ENCODE measurements around the gene ZNF44.

ZNF44 gene

DNA sequence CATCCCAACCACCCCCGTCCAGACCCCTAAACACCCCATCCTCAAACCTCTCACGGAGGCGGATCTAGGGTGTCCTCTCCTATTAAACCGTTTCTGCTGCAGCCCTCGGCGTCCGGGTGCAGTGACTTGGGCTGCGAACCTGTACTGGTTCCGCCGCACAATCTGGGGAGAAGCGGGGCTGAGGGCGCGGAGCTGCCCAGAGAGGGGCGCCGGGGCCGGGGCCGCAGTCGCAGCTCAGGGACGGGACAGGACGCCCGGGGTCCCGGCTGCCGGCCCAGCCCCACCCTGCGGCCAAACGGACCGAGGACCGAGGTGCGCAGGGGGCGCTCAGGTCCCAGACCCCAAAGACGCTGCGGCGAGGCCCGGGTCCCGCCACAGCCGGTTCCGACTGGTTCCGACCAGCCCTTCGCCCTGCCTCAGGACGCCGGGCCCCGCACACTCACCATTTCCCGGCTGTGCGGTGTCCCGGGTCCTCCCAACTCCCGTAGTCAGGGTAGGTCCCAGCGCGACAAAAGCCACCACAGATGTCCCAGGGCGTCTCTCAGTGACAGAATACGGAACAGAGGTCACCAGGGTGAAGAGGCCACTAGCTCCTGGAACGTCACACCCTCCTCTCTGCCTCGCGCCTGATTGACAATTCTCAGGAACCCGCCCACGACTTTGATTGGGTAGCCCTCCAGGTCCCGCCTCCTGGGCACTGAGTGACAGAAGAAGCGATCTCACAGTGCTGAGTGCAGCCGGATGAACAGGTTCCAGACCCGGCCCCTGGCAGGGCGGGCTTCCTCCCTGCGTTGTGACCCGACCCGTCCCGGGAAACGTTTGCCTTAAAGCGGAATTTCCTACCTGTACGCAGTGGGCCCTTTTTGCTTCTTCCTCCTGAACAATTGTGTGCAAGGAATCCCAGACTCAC lies at the start of gene ZNF44:
TSS of gene ZNF44 (minus strand) at position 635 of the 910 bp plus-strand sequence. CDS start at position 446, 189 bp downstream.
- TF ChIP-seq, protein P1, sequence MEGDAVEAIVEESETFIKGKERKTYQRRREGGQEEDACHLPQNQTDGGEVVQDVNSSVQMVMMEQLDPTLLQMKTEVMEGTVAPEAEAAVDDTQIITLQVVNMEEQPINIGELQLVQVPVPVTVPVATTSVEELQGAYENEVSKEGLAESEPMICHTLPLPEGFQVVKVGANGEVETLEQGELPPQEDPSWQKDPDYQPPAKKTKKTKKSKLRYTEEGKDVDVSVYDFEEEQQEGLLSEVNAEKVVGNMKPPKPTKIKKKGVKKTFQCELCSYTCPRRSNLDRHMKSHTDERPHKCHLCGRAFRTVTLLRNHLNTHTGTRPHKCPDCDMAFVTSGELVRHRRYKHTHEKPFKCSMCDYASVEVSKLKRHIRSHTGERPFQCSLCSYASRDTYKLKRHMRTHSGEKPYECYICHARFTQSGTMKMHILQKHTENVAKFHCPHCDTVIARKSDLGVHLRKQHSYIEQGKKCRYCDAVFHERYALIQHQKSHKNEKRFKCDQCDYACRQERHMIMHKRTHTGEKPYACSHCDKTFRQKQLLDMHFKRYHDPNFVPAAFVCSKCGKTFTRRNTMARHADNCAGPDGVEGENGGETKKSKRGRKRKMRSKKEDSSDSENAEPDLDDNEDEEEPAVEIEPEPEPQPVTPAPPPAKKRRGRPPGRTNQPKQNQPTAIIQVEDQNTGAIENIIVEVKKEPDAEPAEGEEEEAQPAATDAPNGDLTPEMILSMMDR (IDR thresholded peaks at IDR 0.05; ENCODE audit: borderline replicate concordance, insufficient read depth, low read depth, low read length) = no peak
- peak within 1 kb of the TSS; percentile 96 for H3K4me3 ChIP-seq (ENCODE audit: low read depth, low read length)

DNA sequence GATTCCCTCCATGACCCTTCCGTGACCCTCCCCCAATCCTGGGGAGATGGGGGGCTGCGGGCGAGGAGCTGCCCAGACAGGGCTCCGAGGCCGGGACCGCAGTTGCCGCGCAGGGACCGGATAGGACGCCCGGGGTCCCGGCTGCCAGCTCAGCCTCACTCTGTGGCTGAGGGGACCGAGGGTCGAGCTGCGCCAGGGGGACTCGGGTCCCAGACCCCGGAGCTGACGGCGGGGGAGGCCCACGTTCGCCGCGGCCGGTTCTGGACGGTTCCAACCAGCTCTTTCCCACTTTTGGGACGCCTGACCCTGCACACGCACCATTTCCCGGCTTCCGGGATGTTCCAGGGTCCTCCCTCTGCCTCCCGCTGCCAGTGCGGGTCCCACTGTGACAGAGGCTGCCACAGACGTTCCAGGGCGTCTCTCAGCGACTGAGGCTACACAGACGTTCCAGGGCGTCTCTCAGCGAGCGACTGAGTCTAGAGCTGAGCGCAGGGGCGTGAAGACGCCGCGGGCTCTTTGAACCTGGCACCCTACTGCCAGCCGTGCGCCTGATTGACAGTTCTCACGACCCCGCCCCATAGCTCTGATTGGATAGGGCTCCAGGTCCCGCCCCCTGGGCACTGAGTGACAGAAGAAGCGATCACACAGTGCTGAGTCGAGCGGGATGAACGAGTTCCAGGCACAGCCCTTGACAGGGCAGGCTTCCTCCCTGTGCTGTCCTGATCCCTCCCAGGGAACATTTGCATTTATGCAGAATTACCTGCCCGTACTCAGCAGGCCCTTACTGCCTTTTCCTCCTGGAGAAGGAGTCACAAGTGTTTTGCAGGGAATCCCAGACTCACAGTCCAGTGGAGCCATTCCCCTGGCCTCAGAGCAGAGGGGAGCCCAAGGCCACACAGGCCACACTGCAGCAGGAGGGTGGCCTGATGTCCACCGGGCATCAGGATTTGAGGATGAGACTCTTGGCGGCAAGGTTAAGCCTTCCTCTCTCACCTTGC lies 38.8 kb upstream of the ZNF44 start, which contains the start of gene ZNF563:
TSS of gene ZNF563 (minus strand) at position 472 of the 998 bp plus-strand sequence. CDS start at position 321, 151 bp downstream.
- peak within 1 kb of the TSS; percentile 98 for H3K4me3 ChIP-seq (ENCODE audit: low read depth, low read length)
- TF ChIP-seq, protein P1 (IDR thresholded peaks at IDR 0.05; ENCODE audit: borderline replicate concordance, insufficient read depth, low read depth, low read length) = no peak

DNA sequence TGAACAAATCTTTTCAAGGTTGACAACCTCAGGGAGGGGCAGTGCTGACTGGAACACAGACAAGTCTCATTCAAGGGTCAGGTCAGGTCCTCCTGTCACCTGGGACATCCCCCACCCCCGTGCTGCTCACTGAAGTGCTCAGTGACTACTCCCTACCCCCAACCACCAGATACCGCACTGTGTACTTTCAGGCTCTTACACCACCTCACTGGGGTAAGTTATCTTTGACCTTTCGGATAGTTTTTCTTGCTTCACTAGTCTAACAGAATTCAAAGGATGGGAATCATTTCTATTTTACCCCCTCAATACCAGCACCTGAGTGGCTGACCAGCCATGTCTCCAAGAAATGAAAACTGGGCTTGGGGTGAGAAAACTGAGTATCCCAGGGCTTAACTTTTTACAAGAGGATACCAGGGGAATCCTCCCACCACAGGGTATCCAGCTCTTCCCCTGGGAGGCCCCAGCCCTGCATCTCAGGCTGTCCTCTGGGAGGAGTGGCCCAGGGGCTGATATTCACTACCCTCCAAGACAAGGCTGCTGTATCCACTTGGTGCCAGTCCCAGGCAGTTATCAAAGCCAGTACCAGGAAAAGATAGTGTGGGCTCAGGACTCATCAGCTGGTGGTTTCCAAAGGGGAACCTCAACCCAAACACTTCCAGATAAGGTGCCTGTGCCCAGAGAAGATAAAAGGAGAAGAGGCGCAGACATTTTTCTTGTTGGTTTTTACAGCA lies 36.7 kb upstream of the ZNF44 start:
- TF ChIP-seq, protein P1 (IDR thresholded peaks at IDR 0.05; ENCODE audit: borderline replicate concordance, insufficient read depth, low read depth, low read length) = no peak
- no peak overlapping the region for H3K4me3 ChIP-seq (ENCODE audit: low read depth, low read length)

DNA sequence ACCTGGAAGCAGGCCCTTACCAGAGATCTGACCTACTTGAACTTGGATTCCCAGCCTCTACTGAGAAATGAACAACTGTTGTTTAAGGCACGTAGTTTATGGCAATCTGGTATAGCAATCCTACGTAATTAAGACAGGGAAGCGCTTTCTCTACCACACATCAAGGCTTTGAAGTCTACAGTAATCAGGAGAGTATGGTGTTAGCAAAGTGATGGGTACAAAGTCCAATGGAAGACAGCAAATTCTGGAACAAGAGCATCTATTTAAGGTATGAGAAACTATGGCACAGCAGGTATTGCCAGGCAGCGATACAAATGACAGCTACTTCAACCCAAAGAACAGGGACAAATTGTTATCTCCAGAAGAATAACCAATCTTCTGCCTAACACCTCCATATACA lies 35.7 kb upstream of the ZNF44 start:
- TF ChIP-seq, protein P1 (IDR thresholded peaks at IDR 0.05; ENCODE audit: borderline replicate concordance, insufficient read depth, low read depth, low read length) = no peak
- no peak overlapping the region for H3K4me3 ChIP-seq (ENCODE audit: low read depth, low read length)

DNA sequence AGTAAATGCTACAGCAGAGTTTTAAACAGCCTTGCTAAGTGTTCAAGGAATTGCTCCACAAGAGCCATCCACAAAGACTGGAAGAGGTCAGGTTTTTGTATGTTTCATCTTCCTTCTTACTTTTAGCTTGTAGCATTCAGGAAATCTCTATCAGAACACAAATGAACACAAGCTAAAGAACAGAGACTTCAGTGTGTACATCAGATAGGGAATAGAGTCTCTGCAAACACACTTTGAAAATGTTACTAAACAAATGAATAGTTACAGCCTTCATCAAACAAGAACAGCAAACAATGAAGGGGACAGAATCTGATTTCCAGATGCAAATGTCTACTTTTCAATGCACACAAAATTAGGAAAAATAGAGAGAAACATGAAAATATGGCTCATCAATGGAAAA lies 31.0 kb upstream of the ZNF44 start:
- TF ChIP-seq, protein P1 (IDR thresholded peaks at IDR 0.05; ENCODE audit: borderline replicate concordance, insufficient read depth, low read depth, low read length) = no peak
- no peak overlapping the region for H3K4me3 ChIP-seq (ENCODE audit: low read depth, low read length)

DNA sequence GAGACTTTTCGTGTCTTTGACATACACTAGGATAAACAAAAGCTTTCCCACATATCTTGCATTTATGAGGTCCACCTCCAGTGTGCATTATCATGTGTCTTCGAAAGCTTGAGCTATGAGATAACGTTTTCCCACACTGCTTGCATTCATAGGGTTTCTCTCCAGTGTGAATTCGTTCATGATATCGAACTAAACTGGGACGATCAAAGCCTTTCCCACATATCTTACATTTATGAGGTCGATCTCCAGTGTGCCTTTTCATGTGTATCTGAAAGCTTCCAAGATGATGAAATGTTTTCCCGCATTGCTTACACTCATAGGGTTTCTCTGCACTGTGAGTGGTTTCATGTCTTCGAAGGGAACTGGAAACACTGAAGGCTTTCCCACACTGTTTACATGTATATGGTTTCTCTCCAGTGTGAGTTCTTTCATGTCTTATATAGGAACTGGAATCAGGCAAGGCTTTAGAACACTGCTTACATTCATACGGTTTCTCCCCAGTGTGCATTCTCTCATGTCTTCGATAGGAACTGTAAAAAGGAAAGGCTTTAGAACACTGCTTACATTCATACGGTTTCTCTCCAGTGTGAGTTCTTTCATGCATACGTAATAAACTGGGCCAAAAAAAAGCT lies 24.2 kb upstream of the ZNF44 start:
- H3K4me3 ChIP-seq (ENCODE audit: low read depth, low read length) = no peak overlapping the region
- TF ChIP-seq, protein P1 (IDR thresholded peaks at IDR 0.05; ENCODE audit: borderline replicate concordance, insufficient read depth, low read depth, low read length) = no peak
